Tibial nerve (tissue), 4 donors: ENCODE data around the gene EXT2. TPM values are rescaled to one million over a fixed set of nuclear protein-coding genes. Genes with fewer than 3 reads are reported as not detected.

ENCODE experiments used
- DNase-seq, 2 donors: peaks; one replicate each; pipeline ENCODE4 v3.0.0-alpha.2; 2019; ENCODE audit warnings: low spot score in 2 of 2
- H3K27ac ChIP-seq, 4 donors: fragments of 200-600 bp; sonication (generic) in 3 of 4; one replicate each; pipeline ENCODE4 v1.5.1; 2017 to 2019; ENCODE audit warnings: mild to moderate bottlenecking in 1 of 4
- H3K27me3 ChIP-seq, 2 donors: fragments of 200-600 bp; sonication (generic) in 1 of 2; one replicate each; pipeline versions ENCODE4 v1.5.1 to v1.6.0; 2017 to 2019
- H3K36me3 ChIP-seq, 3 donors: fragments of 200-600 bp; sonication (generic); one replicate each; pipeline ENCODE4 v1.5.1; 2018 to 2019
- H3K4me1 ChIP-seq, 4 donors: fragments of 200-600 bp; sonication (generic) in 3 of 4; one replicate each; pipeline ENCODE4 v1.5.1; 2017 to 2019
- H3K4me3 ChIP-seq, 4 donors: fragments of 200-600 bp; sonication (generic) in 3 of 4; one replicate each; pipeline ENCODE4 v1.5.1; 2017 to 2019; ENCODE audit warnings: mild to moderate bottlenecking in 1 of 4, moderate library complexity in 1 of 4
- H3K9me3 ChIP-seq, 4 donors: fragments of 200-600 bp; sonication (generic) in 3 of 4; one replicate each; pipeline ENCODE4 v1.5.1; 2017 to 2019
- EP300 ChIP-seq, 2 donors: sonication (generic); formaldehyde crosslinking; IDR thresholded peaks; one replicate each; pipeline ENCODE4 v1.6.1; 2017; ENCODE audit warnings: antibody characterized with exemption in 2 of 2, mild to moderate bottlenecking in 1 of 2
- POLR2A ChIP-seq, 2 donors: fragments of 450-650 bp; IDR thresholded peaks; one replicate each; pipeline ENCODE4 v1.6.1; 2017; ENCODE audit warnings: antibody characterized with exemption in 2 of 2, mild to moderate bottlenecking in 2 of 2, moderate library complexity in 2 of 2
- WGBS, 2 donors: methylation state at CpG; one replicate each; pipeline ENCODE4 v1.1.5; 2018; 5-methylcytosine and 5-hydroxymethylcytosine counted together
- total RNA-seq, 4 donors: library from RNA; depleted of rRNA; stranded (reverse); fragments of >200 nt; gene quantifications; one replicate each; pipeline ENCODE4 v1.1.0, GENCODE V29; 2016
- TF ChIP-seq, protein P1 (sequence below), 5 experiments: fragments of 200-600 bp in 3 of 5; fragments of 450-650 bp in 2 of 5; sonication (generic) in 3 of 5; IDR thresholded peaks; one replicate each; pipeline ENCODE4 v1.5.1; 2016 to 2019; ENCODE audit warnings: antibody characterized with exemption in 5 of 5, mild to moderate bottlenecking in 3 of 5, moderate library complexity in 2 of 5

EXT2 gene
- total RNA-seq, 4 donors from 2014 or later, result 69.3 to 80.0 (median 73.1) TPM

DNA sequence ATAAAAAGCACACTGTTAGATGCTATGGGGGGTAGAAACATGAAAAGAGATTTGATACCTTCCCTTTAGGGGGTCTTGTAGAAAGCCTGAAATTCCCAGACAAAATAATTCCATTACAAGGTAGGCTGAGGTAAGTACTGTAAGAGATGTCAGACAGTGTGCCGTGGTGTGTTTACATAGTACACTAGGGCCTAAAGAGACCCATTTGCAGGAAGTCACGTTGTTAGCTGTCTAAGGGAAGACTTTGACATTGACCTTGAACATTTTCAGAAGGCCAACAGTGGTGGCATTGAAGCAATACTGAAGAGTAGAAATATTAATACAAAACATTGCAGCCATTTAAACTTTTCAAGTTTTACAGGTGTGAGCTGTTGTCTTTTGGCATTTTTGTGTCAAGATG lies 30.8 kb downstream of the EXT2 start:
- no peak for DNase-seq
- Histone ChIP-seq H3K9me3 (no peaks in the 10 kb centered on the region), H3K27ac (no peak overlapping the region), H3K36me3 (peaks cover 0 to 81% (median 15%) of the 10 kb centered on the region in 3 donors), H3K4me3 (no peak overlapping the region), H3K27me3 (no peaks in the 10 kb centered on the region), H3K4me1 (no peaks in the 10 kb centered on the region)
- TF ChIP-seq POLR2A (IDR thresholded peaks at IDR 0.05), result no peak
- TF ChIP-seq, protein P1, sequence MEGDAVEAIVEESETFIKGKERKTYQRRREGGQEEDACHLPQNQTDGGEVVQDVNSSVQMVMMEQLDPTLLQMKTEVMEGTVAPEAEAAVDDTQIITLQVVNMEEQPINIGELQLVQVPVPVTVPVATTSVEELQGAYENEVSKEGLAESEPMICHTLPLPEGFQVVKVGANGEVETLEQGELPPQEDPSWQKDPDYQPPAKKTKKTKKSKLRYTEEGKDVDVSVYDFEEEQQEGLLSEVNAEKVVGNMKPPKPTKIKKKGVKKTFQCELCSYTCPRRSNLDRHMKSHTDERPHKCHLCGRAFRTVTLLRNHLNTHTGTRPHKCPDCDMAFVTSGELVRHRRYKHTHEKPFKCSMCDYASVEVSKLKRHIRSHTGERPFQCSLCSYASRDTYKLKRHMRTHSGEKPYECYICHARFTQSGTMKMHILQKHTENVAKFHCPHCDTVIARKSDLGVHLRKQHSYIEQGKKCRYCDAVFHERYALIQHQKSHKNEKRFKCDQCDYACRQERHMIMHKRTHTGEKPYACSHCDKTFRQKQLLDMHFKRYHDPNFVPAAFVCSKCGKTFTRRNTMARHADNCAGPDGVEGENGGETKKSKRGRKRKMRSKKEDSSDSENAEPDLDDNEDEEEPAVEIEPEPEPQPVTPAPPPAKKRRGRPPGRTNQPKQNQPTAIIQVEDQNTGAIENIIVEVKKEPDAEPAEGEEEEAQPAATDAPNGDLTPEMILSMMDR (IDR thresholded peaks at IDR 0.05), result no peak
- TF ChIP-seq EP300 (IDR thresholded peaks at IDR 0.05), result no peak
- WGBS, 2 donors, result 61 to 75% methylated on average over 2 of the region's 2 CpGs

DNA sequence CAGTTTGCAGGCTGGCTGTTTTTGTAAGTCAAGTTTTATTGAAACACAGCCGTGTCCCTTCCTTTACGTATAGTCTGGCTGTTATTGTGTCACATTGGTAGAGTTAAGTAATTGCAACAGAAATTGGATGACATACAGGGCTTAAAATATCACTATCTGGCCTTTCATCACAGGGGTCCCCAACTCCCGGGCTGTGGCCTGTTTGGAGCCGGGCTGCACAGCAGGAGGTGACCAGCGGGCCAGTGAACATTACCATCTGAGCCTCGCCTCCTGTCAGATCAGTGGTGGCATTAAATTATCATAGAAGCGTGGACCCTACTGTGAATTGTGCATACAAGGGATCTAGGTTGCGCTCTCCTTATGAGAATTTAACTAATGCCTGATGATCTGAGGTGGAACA lies 31.7 kb downstream of the EXT2 start:
- no peak overlapping the region for H3K27ac ChIP-seq
- H3K4me1 ChIP-seq, result no peaks in the 10 kb centered on the region
- peaks cover 0 to 81% (median 15%) of the 10 kb centered on the region in 3 donors for H3K36me3 ChIP-seq
- no peak for TF ChIP-seq POLR2A (IDR thresholded peaks at IDR 0.05)
- TF ChIP-seq, protein P1 (IDR thresholded peaks at IDR 0.05), result no peak
- no peak for TF ChIP-seq EP300 (IDR thresholded peaks at IDR 0.05)
- no peak overlapping the region for H3K4me3 ChIP-seq
- WGBS, 2 donors, result 87 to 89% methylated on average over 8 of the region's 8 CpGs
- no peak for DNase-seq
- H3K27me3 ChIP-seq, result no peaks in the 10 kb centered on the region
- H3K9me3 ChIP-seq, result no peaks in the 10 kb centered on the region

DNA sequence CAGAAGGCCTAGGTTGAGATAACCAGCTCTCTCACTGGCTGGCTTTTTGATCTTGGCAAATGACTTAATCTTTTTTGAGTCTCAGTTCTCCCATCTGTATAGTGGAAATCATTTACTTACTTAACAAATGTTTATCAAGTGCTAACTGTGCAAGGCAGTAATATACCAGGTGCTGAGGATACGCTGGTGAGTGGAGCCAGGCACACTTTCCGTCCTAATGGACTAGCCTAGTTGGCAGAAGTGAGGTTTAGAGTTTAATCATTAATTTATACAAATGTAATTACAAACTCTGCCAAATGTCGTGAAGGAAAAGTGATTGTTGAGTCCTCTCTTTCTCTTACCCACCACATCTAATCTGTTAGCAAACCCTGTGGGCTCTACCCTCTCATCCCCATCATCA lies 33.3 kb downstream of the EXT2 start:
- DNase-seq, result no peak
- WGBS, 2 donors, result 87 to 88% methylated on average over 3 of the region's 3 CpGs
- Histone ChIP-seq H3K27ac (no peak overlapping the region), H3K4me1 (no peaks in the 10 kb centered on the region), H3K36me3 (peaks cover 0 to 88% (median 15%) of the 10 kb centered on the region in 3 donors), H3K4me3 (no peak overlapping the region), H3K9me3 (no peaks in the 10 kb centered on the region), H3K27me3 (no peaks in the 10 kb centered on the region)
- TF ChIP-seq EP300 (IDR thresholded peaks at IDR 0.05), result no peak
- TF ChIP-seq, protein P1 (IDR thresholded peaks at IDR 0.05), result no peak
- TF ChIP-seq POLR2A (IDR thresholded peaks at IDR 0.05), result no peak

DNA sequence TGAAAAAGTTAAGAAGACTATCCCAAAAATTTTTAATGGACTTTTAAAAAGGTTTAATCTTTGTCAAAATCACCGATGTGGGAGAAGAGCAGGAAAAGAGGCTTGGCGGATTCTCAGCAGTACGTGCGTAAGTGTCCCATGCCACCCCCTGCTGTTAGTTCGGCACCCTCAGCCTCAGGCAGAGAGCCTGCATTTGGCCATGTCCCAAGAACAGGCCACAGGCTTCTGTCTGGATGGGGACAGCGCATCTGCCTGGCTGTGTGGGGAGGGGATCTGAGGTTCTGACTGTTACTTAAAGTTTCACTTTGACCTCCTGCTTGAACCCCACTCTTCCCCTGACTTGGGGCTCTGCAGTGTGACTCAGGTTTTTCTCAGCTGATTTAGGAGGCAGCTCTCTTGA lies 35.3 kb downstream of the EXT2 start:
- H3K4me3 ChIP-seq, result no peak overlapping the region
- WGBS, 2 donors, result 84 to 85% methylated on average over 6 of the region's 6 CpGs
- H3K36me3 ChIP-seq, result peaks cover 0 to 68% (median 15%) of the 10 kb centered on the region in 3 donors
- no peaks in the 10 kb centered on the region for H3K27me3 ChIP-seq
- TF ChIP-seq, protein P1 (IDR thresholded peaks at IDR 0.05), result no peak
- TF ChIP-seq POLR2A (IDR thresholded peaks at IDR 0.05), result no peak
- TF ChIP-seq EP300 (IDR thresholded peaks at IDR 0.05), result no peak
- no peak for DNase-seq
- no peaks in the 10 kb centered on the region for H3K4me1 ChIP-seq
- no peaks in the 10 kb centered on the region for H3K9me3 ChIP-seq
- no peak overlapping the region for H3K27ac ChIP-seq

DNA sequence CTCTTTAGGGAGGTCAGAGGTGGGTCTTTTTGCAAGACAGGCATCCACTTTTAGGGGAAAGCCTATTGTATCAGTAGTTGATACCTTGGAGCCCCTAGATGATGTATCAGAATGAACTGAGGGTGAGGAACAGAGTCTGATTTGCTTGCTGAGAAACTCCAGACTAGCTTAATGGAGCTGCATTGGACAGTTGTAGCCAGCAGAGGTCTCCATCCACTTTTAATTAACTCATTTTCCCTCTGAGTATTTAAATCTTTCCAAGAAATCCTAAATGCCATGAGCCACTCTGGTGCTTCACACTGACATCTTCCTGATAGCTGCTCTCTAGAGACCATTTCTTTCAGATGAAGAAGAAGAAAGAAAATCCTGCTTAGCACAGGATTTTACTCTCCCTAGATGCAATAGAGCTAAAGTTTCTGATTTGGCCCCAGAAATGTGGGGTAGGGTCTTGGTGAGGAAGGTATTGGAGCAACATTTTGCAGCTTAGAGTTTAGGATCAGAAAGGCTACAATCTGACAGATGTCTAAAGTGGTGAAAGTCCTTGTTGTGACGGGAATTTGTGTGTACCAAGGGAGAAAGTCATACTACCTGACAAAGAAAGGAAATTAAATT lies 38.0 kb downstream of the EXT2 start:
- H3K27ac ChIP-seq, result no peak overlapping the region
- 88 to 90% methylated on average over 1 of the region's 1 CpG for WGBS, 2 donors
- peak in 1 of 2 donors; percentile 19 for DNase-seq
- H3K9me3 ChIP-seq, result no peaks in the 10 kb centered on the region
- H3K27me3 ChIP-seq, result no peaks in the 10 kb centered on the region
- peaks cover 0 to 42% (median 0%) of the 10 kb centered on the region in 3 donors for H3K36me3 ChIP-seq
- TF ChIP-seq POLR2A (IDR thresholded peaks at IDR 0.05), result no peak
- TF ChIP-seq, protein P1 (IDR thresholded peaks at IDR 0.05), result peak in 3 of 5 experiments; percentile 32 to 54 (median 50)
- no peak overlapping the region for H3K4me3 ChIP-seq
- peaks cover 0 to 22% (median 0%) of the 10 kb centered on the region in 4 donors for H3K4me1 ChIP-seq
